ENCODE measurements around the gene CELF4.

The CELF4 gene

DNA sequence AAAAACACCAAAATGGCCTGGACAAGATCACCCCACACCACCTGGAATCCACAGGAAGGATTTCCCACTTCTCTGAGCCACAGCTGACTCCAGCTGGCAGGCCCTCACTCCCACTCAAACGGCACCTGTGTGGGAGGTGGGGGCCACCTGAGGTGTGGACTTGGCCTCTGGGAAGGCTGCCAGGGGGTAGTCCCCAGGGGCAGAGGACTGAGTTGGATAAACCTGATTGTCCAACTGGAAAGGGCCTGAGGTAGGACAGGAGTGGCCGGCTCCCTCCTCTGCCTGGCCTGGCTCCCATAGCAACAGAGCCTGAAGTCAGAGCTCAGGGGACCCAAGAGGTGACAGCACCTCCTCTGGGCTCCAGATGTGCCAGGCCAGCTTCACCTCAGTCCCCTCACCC lies 300.2 kb downstream of the CELF4 start:
- DNase-seq (ENCODE audit: low read depth in 1 of 2, low spot score in 1 of 2), result no peak
- TF ChIP-seq POLR2AphosphoS5 (IDR thresholded peaks at IDR 0.05; ENCODE audit: low read depth) (no peak), SPI1 (IDR thresholded peaks at IDR 0.05; ENCODE audit: borderline replicate concordance, low read depth) (no peak), GABPA (IDR thresholded peaks at IDR 0.05; ENCODE audit: low read depth) (no peak)
- TF ChIP-seq, protein P1, sequence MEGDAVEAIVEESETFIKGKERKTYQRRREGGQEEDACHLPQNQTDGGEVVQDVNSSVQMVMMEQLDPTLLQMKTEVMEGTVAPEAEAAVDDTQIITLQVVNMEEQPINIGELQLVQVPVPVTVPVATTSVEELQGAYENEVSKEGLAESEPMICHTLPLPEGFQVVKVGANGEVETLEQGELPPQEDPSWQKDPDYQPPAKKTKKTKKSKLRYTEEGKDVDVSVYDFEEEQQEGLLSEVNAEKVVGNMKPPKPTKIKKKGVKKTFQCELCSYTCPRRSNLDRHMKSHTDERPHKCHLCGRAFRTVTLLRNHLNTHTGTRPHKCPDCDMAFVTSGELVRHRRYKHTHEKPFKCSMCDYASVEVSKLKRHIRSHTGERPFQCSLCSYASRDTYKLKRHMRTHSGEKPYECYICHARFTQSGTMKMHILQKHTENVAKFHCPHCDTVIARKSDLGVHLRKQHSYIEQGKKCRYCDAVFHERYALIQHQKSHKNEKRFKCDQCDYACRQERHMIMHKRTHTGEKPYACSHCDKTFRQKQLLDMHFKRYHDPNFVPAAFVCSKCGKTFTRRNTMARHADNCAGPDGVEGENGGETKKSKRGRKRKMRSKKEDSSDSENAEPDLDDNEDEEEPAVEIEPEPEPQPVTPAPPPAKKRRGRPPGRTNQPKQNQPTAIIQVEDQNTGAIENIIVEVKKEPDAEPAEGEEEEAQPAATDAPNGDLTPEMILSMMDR (IDR thresholded peaks at IDR 0.05; ENCODE audit: insufficient read depth, low read length), result no peak
- TF ChIP-seq, protein P2, sequence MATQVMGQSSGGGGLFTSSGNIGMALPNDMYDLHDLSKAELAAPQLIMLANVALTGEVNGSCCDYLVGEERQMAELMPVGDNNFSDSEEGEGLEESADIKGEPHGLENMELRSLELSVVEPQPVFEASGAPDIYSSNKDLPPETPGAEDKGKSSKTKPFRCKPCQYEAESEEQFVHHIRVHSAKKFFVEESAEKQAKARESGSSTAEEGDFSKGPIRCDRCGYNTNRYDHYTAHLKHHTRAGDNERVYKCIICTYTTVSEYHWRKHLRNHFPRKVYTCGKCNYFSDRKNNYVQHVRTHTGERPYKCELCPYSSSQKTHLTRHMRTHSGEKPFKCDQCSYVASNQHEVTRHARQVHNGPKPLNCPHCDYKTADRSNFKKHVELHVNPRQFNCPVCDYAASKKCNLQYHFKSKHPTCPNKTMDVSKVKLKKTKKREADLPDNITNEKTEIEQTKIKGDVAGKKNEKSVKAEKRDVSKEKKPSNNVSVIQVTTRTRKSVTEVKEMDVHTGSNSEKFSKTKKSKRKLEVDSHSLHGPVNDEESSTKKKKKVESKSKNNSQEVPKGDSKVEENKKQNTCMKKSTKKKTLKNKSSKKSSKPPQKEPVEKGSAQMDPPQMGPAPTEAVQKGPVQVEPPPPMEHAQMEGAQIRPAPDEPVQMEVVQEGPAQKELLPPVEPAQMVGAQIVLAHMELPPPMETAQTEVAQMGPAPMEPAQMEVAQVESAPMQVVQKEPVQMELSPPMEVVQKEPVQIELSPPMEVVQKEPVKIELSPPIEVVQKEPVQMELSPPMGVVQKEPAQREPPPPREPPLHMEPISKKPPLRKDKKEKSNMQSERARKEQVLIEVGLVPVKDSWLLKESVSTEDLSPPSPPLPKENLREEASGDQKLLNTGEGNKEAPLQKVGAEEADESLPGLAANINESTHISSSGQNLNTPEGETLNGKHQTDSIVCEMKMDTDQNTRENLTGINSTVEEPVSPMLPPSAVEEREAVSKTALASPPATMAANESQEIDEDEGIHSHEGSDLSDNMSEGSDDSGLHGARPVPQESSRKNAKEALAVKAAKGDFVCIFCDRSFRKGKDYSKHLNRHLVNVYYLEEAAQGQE (IDR thresholded peaks at IDR 0.05; ENCODE audit: insufficient replicate concordance, low read depth), result no peak
- no peak overlapping the region for H3K27ac ChIP-seq (replicated peaks)
- no peaks in the 10 kb centered on the region for H3K27me3 ChIP-seq (ENCODE audit: insufficient read depth, poor library complexity, severe bottlenecking)
- no peak overlapping the region for H3K4me3 ChIP-seq (replicated peaks; ENCODE audit: insufficient read depth, low read length)

DNA sequence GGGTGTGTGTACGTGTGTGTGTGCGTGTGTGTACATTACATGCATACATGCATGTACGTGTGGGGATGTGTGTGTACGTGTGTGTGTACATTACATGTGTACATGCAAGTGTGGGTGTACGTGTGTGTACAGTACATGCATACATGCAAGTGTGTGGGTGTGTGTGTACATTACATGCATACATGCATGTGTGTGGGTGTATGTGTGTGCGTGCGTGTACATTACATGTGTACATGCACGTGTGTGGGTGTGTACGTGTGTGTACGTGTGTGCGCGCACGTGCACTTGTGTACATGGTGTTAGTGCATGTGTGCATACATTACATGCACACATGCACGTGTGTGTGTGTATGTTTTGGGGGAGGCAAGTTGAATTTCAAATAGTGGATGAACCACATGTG lies 300.6 kb downstream of the CELF4 start:
- Histone ChIP-seq H3K27ac (replicated peaks) (no peak overlapping the region), H3K27me3 (ENCODE audit: insufficient read depth, poor library complexity, severe bottlenecking) (peaks cover 1% of the 10 kb centered on the region), H3K4me3 (replicated peaks; ENCODE audit: insufficient read depth, low read length) (no peak overlapping the region)
- TF ChIP-seq POLR2AphosphoS5 (IDR thresholded peaks at IDR 0.05; ENCODE audit: low read depth) (no peak), SPI1 (IDR thresholded peaks at IDR 0.05; ENCODE audit: borderline replicate concordance, low read depth) (no peak), GABPA (IDR thresholded peaks at IDR 0.05; ENCODE audit: low read depth) (no peak)
- TF ChIP-seq, protein P2 (IDR thresholded peaks at IDR 0.05; ENCODE audit: insufficient replicate concordance, low read depth), result no peak
- TF ChIP-seq, protein P1 (IDR thresholded peaks at IDR 0.05; ENCODE audit: insufficient read depth, low read length), result no peak
- DNase-seq (ENCODE audit: low read depth in 1 of 2, low spot score in 1 of 2), result no peak

DNA sequence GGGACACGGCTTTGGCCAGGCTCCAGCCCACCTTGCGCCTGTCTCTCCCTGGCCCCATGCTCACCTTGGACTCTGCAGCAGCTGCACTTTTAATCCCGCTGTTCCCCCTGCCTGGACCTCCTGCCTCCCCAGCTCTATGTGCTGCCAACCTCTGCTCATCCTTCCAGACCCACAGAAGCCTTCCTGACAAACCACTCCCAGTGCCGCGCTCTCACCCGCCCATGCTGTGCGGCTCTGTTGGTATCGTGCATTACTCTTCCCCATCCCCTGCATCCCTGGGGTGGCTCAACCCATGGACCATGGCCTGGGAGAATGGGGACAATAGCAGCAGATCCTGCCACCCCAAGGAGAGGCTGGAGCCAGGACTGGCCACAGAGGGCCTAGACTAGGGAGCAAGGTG lies 303.6 kb downstream of the CELF4 start:
- peaks cover 18% of the 10 kb centered on the region for H3K27me3 ChIP-seq (ENCODE audit: insufficient read depth, poor library complexity, severe bottlenecking)
- no peak overlapping the region for H3K27ac ChIP-seq (replicated peaks)
- TF ChIP-seq GABPA (IDR thresholded peaks at IDR 0.05; ENCODE audit: low read depth) (no peak), POLR2AphosphoS5 (IDR thresholded peaks at IDR 0.05; ENCODE audit: low read depth) (no peak), SPI1 (IDR thresholded peaks at IDR 0.05; ENCODE audit: borderline replicate concordance, low read depth) (no peak)
- TF ChIP-seq, protein P2 (IDR thresholded peaks at IDR 0.05; ENCODE audit: insufficient replicate concordance, low read depth), result no peak
- TF ChIP-seq, protein P1 (IDR thresholded peaks at IDR 0.05; ENCODE audit: insufficient read depth, low read length), result no peak
- H3K4me3 ChIP-seq (replicated peaks; ENCODE audit: insufficient read depth, low read length), result no peak overlapping the region
- no peak for DNase-seq (ENCODE audit: low read depth in 1 of 2, low spot score in 1 of 2)
